Activated CD4-positive, alpha-beta T cell treated with anti-CD3 and anti-CD28 coated beads, Interleukin-10, Interleukin-2, amounts not matched to agents 100 ng/mL and 50 ng/mL, durations not matched to agents 16 hours and 8 hours (primary cell): ENCODE results near the gene ATP6V1E1.
"Not testable (repeated sequence)": the region's sequence is repeated elsewhere in the genome, so short reads cannot be mapped to it uniquely, and the experiment has no call there.

ENCODE experiments used
- DNase-seq: peaks from one replicate; pipeline ENCODE4 v3.0.0-alpha.2; 2020

ATP6V1E1 gene

DNA sequence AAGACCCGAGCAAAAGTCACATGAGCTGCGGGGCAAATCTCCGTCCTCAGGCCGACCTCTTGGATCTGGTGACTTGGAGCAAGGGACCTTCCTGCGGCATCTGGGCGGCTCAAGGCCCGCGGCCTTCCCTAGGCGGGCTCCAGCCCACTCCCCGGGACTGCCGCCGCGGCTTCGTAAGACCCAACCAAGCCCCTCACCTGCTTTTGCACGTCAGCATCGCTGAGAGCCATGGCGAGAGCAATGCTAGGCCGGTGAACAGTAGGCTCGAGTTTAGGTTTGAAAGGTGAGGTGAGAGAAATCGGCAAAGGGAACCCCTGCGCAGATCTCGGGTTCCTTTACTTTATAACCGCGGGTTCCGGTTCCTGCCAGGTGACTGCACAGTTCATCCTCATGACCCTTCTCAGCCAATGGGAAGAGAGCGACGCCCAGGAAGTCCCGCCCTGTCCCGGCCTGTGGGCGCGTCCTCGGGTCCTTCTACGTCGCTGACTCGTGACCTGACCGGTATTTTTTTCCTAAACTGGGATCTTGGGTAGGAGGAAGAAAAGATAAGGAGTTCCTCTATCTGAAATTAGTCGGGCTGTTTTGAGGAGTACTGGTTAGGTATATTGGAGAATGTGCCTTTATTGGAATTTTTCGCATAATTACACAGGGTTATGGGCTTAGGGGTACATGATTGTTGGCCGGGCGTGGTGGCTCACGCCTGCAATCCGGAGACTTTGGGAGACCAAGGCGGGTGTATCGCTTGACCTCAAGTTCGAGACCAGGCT is at the start of gene ATP6V1E1:
TSS of gene ATP6V1E1 (minus strand) at position 344 of the 767 bp plus-strand sequence. CDS start at position 230, 114 bp downstream.
- peak; percentile 98 for DNase-seq

DNA sequence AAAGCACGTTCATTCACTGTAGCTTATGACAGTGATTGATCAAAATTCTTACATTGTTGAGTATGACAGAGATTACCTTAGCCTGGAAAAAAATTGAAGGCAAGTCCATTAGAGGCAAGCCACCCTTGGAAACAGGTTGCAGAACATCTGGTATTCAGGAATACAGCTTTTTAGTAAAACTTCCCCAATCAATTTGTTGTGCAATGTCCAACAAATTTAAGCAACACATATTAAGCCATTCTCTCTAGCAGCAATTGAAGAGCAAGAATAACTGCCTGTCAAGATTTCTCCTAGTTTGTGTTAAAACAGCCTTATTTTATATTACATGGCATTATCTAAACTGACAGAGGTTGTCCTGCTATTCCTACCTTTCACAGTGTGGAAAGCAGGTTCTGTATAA is 47.0 kb upstream of the ATP6V1E1 start:
- no peak for DNase-seq

DNA sequence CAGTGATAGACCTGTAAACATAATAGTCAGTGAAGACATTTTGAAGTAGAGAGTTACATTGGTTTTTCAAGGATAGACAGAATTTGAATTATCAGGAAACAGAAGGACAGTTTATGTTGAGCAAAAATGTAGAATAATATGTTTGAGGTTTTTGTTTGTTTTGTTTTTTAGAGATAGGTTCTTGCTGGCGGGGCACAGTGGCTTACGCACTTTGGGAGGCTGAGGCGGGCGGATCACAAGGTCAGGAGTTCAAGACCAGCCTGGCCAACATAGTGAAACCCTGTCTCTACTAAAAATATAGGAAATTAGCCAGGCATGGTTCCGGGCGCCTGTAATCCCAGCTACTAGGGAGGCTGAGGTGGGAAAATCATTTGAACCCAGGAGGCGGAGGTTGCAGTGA is 45.6 kb upstream of the ATP6V1E1 start:
- DNase-seq, result no peak

DNA sequence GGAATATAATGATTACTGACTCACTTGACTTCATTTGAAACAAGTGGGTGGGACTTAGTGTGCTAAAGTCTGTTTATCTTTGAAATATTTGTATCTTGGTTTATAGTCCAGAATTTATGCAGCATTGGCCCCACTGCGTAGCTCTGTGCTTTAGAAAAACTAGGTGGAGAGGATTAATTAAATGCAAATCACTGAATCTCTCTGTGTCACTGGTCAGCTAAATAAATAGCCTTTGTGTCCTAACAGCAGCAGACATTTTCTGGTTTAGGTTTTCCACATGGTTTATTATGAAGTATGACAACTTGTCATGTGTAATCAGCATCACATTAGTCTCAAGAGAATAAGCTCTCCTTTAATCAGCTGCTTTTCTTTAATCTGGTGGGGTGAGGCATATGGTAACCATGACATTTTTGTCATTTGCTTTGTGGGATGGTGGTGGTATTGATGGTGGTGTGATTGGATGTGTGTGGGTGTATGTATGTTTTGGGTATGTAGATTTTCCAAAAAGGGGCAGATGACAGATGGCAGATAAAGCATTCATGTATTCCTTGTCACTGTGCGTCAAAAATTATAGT is 44.0 kb upstream of the ATP6V1E1 start:
- DNase-seq, result no peak

DNA sequence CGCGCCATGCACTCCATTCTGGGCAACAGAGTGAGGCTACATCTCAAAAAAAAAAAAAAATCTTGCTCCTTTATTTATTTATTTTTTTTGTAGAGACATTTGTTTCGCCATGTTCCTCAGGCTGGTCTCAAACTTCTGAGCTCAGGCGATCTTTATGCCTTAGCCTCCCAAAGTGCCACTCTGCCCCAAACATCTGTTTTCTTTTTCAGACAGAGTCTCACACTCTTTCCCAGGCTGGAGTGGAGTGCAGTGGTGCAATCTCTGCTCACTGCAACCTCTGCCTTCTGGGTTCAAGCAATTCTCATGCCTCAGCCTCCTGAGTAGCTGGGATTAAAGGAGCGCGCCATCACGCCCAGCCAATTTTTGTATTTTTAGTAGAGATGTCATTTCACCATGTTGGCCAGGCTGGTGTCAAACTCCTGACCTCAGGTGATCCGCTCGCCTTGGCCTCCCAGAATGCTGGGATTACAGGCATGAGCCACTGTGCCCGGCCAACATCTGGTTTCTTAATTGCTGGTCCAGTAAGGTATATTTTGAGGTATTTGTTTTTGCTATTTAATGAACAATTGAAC is 43.1 kb upstream of the ATP6V1E1 start:
- DNase-seq, result not testable (repeated sequence)

DNA sequence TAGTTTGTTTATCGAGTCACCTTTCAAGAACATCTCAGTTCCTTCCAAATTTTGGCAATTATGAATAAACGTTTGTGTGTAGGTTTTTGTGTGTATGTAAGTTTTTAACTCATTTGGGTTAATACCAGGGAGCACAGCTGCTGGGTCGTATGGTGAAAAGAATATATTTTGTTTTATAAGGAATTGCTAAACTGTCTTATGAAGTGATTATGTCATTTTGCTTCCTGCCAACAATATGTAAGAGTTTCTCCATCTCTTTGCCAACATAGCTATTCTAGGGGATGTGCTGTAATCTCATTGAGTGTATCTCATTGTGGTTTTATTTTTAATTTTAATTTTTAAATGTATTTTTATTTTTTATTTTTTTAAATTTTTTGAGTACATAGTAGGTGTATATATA is 37.3 kb upstream of the ATP6V1E1 start:
- no peak for DNase-seq

DNA sequence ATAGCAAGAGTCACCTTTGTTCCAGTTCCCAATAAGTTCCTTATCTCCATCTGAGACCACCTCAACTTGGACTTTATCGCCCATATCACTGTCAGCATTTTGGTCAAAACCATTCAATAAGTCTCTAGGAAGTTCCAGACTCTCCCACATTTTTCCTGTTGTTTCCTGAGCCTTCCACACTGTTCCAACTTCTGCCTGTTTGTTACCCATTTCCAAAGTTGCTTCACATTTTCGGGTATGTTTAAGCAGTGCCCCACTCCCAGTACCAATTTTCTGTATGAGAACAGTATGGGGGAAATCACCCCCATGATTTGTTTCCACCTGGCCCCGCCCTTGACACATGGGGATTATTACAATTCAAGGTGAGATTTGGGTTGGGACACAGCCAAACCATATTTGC is 36.7 kb upstream of the ATP6V1E1 start:
- no peak for DNase-seq

DNA sequence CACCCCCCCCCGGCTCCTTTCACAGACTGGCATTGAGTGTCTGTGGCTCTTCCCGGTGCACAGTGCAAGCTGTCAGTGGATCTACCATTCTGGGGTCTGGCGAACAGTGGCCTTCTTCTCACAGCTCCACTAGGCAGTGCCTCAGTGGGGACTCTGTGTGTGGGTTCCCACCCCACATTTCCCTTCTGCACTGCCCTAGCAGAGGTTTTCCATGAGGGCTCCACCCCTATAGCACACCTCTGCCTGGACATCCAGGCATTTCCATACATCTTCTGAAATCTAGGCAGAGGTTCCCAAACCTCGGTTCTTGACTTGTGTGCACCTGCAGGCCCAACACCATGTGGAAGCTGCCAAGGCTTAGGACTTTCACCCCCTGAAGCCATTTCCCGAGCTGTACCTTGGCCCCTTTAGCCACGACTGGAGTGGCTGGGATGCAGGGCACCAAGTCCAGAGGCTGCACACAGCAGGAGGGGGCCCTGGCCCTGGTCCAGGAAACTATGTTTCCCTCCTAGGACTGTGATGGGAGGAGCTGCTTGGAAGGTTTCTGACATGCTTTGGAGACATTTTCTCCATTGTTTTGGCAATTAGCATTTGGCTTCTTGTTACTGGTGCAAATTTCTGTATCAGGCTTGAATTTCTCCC is 36.0 kb upstream of the ATP6V1E1 start:
- no peak for DNase-seq

DNA sequence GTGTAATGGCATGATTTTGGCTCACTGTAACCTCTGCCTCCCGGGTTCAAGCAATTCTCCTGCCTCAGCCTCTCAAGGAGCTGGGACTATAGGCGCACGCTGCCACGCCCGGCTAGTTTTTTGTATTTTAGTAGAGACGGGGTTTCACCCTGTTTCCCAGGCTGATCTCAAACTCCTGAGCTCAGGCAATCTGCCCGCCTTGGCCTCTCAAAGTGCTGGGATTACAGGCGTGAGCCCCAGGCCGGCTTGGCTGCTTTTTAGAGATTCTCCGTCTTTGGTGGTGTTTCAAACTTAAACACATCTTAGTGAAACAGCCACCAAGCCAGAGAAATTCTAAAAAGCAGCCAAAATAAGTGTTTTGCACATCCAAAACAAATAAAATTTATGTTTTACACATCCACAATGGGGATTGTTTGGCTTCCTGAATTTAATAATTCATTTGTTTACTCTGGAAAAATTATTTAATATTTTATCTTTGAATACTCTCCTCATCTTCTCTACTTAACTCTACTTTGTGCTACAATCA is 28.4 kb upstream of the ATP6V1E1 start:
- no peak for DNase-seq

DNA sequence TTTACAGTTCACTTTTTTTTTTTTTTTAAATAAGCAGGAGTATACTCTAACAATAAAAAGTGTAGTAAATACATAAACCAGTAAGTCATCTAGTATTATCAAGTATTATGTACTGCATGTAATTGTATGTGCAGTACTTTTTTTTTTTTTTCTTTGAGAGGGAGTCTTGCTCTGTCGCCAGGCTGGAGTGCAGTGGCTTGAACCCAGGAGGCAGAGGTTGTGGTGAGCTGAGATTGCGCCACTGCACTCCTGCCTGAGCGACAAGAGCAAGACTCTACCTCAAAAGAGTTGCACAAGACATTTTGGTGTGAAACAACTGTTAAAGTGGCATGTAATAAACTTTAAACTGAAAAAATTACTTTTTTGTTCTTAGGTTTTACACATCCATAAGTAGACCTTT is 26.7 kb upstream of the ATP6V1E1 start:
- no peak for DNase-seq

DNA sequence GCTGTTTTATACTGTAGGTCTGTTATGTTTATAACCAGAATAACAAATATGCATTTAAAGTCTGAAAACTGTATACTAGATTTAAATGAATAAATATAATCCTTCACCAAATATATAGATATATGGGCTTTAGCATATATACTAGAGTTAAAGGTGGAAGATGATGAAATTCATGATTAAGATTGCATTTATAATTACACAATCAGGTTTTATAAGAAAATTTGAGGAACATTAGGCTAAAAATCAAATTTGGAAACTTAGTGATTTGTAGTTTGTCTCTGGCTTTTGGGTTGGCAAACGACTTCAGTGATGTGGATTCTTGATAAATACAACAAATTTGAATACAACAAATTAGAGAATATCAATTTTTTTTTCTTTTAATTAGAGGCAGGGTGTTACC is 20.0 kb upstream of the ATP6V1E1 start:
- DNase-seq, result no peak

DNA sequence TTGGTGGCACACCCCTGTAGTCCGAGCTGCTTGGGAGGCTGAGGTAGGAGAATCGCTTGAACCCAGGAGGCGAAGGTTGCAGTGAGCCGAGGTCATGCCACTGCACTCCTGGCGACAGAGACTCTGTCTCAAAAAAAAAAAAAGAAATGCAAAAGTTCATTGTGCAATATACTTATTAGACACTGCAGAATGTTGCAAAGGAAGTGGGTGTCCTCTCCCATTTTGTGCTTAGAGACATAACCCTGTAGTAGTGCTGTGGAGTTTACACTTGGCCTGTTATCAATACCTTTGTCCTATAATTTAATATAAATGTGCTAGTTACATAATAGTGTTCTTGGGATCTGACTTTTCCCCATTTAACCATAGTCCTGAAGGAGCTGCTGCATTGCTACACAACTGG is 19.4 kb upstream of the ATP6V1E1 start:
- no peak for DNase-seq

DNA sequence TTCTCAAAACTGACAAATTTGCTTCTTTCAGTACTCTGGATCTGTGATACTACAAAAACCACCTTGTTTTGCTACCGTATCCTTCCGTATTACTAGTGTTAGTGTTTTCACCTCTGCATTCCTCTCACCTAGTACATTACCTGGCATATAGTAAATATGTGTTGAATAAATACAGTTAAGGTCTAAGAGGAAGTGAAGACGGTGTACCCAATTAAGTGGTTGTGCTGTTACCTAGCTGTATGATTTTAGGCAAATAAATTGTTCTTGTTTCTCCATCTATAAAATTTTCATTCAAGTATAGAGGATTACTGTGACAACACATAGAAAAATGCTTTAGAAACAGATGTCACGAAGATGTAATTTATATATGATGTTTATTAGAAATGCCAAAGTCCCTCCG is 18.9 kb upstream of the ATP6V1E1 start:
- DNase-seq, result no peak

DNA sequence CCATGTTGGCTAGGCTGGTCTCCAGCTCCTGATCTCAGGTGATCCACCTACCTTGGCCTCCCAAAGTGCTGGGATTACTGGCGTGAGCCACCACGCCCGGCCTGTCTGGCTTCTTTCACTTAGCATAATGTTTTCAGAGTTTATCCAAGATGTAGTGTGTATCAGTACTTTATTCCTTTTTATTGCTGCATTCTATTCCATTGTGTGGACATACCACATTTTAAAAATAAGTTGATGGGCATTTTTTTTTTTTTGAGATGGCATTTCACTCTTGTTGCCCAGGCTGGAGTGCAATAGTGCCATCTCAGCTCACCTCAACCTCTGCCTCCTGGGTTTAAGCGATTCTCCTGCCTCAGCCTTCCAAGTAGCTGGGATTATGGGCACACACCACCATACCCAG is 13.8 kb upstream of the ATP6V1E1 start:
- DNase-seq, result not testable (repeated sequence)

DNA sequence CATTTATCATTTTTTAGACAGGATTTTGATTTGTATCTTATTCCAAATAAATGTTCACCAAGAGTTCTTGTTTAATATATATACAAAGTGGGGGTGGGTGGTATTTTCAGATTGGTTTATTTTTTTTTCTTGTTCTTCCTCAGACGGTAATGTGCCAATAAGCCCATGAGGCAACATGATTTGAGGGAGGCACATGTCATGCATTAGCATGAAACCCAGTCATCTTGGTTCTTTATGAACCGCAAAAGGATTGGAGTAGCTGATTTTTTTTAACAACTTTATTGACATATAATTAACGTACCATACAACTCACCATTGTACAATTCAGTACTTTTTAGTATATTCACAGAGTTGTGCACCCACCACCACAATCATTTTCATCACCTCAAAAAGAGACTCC is 12.7 kb upstream of the ATP6V1E1 start:
- DNase-seq, result no peak

DNA sequence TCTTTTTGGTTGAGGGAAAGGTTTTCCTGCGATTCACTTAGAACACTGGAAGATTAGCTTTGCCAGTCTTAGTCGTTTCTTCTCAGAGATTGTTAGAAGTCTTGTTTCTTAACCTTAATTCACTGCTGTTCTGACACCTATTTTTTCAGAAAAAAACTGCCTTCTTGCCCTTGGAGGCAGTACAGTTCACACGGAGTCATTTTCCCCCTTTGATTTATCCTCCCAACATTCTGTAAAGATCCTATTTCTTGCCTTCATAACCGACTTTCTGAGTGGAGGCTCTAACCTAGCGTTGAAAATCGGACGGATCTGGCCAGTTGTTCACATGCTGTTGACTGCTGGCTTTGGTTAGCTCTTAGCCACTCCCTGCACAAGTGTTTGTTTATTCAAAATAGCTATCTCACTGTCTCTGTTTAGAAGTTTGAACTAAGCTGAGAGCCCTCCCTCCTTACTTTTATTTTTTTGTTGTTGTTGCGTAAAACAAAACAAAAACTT is 10.7 kb upstream of the ATP6V1E1 start:
- DNase-seq, result peak; percentile 38

DNA sequence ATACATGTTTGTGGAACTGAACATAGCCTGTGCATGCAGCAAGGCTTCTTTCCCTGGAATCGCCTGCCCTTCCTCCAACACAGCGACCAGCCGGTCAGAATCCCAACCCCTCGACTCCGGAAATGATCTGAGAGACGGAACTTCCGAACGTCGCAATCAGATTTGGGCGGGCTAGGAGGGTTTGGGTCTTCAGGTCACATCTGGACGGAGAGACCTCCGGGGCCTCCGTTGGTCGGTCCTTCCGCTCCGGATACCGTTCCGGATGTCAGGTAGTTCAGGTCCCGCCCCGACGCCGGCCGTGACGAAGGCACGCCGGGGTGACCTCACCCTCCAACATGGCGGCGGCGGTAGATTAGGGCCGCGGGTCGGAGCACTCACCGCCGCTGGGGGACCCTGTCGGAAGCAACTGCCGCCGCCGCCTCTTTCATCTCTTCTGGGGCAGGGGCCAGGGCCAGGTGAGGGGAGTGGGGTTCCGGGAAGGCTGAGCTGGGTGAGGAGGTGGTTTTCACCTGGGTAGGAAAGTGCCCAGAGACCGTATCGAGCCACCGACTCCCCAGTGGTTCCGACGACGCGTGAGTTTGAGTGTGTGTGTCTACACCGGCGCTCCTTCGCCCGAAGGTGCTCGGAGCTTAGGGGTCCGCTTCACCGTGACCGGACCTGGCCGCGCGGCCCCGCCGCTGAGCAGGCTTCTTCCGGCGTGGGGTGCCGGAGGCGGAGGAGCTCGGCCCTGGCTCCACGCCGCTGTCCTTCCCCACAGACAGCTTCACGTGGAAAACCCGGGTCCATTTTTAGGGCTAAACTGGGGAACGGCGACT is 10.1 kb upstream of the ATP6V1E1 start, which contains the start of gene BCL2L13:
TSS of gene BCL2L13 (plus strand) at position 326 of the 815 bp plus-strand sequence. CDS start 16,955 bp downstream, outside the sequence.
- DNase-seq, result peak; percentile 96

DNA sequence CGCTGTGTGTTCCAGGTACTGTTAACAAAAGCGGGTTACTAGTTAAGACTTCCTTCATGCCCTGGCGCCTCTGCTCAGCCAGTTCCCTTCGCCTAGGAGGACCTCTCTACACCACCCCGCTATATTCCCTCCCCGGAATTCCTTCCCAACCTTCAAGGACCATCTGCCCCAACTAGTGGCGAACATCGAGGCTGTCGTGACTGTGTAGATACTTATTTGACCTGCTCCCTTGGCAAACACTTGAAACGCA is 9.6 kb upstream of the ATP6V1E1 start:
- DNase-seq, result no peak

DNA sequence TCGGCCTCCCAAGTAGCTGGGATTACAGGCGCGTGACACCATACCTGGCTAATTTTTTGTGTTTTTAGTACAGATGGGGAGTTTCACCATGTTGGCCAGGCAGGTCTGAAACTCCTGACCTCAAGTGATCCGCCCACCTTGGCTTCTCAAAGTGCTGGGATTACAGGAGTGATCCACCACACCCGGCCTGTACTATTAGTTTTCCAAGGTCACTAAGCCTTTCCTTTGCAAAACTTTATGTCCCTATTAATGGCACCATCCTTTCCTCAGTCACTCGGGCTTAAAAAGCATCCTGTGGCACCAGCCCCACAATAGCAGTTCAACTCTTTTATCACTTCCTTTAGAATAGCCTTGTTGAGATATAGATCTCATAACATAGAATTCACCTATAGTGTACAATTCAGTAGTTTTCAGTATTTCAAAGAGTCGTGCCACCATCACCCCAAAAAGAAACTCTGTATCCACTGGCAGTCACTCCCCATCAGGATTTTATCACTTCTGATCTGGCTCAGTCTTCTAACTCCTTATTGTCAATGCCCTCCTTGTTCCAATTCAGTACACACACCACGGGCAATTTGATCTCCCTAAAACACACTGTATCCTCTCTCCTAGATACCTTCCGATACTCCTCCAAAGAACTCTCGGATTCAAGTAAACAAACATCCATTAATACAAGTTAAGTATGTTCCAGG is 9.1 kb upstream of the ATP6V1E1 start:
- DNase-seq, result no peak

DNA sequence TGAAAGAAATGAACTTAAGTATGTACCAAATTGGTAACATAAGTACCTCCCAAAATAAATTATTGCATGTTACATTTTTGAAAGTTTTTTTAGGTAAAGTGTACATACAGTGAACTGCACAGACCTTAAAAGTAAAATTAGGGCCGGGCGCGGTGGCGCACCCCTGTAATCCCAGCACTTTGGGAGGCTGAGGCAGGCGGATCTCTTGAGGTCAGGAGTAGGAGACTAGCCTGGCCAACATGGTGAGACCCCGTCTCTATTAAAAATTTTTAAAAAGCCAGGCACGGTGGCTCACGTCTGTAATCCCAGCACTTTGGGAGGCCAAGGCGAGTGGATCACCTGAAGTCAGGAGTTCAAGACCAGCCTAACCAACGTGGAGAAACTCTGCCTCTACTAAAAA is 8.3 kb upstream of the ATP6V1E1 start:
- DNase-seq, result not testable (repeated sequence)

DNA sequence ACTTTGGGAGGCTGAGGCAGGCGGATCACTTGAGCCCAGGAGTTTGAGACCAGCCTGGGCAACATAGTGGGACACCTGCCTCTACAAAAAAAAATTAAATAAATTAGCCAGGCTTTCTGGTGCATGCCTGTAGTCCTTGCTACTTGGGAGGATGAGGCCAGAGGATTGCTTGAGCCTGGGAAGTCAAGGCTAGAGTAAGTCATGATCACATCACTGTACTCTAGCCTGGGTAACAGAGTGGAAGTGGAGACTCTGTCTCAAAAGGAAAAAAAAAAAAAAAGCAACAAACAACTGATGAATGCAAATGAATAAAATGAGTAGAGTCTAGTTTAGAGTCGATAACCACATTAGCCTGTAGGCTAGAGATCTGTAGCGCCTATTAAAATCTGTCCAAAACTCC is 6.1 kb upstream of the ATP6V1E1 start:
- no peak for DNase-seq

DNA sequence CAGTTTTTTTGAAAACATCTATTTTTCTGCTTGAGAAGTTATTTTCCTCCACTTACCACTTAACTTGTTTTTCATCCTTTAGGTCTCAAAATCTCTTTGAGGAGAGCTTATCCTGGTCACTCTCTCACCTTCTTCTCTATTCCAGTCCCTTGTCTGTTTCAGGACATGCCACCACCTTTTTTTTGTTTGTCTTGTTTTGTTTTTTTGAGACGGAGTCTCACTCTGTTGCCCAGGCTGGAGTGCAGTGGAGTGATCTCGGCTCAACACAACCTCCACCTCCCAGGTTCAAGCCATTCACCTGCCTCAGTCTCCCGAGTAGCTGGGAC is 5.4 kb upstream of the ATP6V1E1 start:
- DNase-seq, result no peak
